Amniotic epithelial cell (primary cell): ENCODE measurements around the gene ARL14.

Experiments
- DNase-seq: peaks from one replicate; pipeline ENCODE4 v3.0.0-alpha.2; 2010; ENCODE audit warnings: low read depth

ARL14 gene

GRCh38 chr3:160676547-160677303 is at the start of gene ARL14:
ARL14 (plus strand) TSS chr3:160677160; CDS start chr3:160677347, 187 bp downstream.
- DNase-seq = peak; percentile 71

- peak; percentile 81 for DNase-seq
These were observed 47.5 kb upstream of the ARL14 start for GRCh38 chr3:160629491-160629890.

GRCh38 chr3:160633361-160634083 is 43.4 kb upstream of the ARL14 start:
- DNase-seq = no peak

- DNase-seq = no peak
These were observed 41.7 kb upstream of the ARL14 start for GRCh38 chr3:160635213-160635612.

- DNase-seq = no peak
These were observed 39.9 kb upstream of the ARL14 start for GRCh38 chr3:160637086-160637485.

- no peak for DNase-seq
These were observed 38.8 kb upstream of the ARL14 start for GRCh38 chr3:160638184-160638583.

- DNase-seq = peak; percentile 60
These were observed 35.2 kb upstream of the ARL14 start for GRCh38 chr3:160641665-160642309.

- no peak for DNase-seq
These were observed 33.0 kb upstream of the ARL14 start for GRCh38 chr3:160643994-160644393.

- no peak for DNase-seq
These were observed 32.5 kb upstream of the ARL14 start for GRCh38 chr3:160644491-160644890.

- no peak for DNase-seq
These were observed 28.3 kb upstream of the ARL14 start for GRCh38 chr3:160648701-160649100.

- DNase-seq = no peak
These were observed 27.4 kb upstream of the ARL14 start for GRCh38 chr3:160649596-160649995.

GRCh38 chr3:160653512-160653911 is 23.4 kb upstream of the ARL14 start:
- DNase-seq = no peak

- DNase-seq = no peak
These were observed 16.1 kb upstream of the ARL14 start for GRCh38 chr3:160660902-160661301.

GRCh38 chr3:160661660-160662059 is 15.3 kb upstream of the ARL14 start:
- no peak for DNase-seq

- no peak for DNase-seq
These were observed 11.7 kb upstream of the ARL14 start for GRCh38 chr3:160665231-160665630.

GRCh38 chr3:160665784-160666526 is 11.0 kb upstream of the ARL14 start:
- DNase-seq = peak; percentile 95

- DNase-seq = peak; percentile 46
These were observed 9.5 kb upstream of the ARL14 start for GRCh38 chr3:160667452-160667851.

GRCh38 chr3:160668454-160668853 is 8.5 kb upstream of the ARL14 start:
- no peak for DNase-seq

GRCh38 chr3:160671231-160671630 is 5.7 kb upstream of the ARL14 start:
- DNase-seq = no peak

- no peak for DNase-seq
These were observed 5.0 kb upstream of the ARL14 start for GRCh38 chr3:160671995-160672394.

- DNase-seq = no peak
These were observed 3.8 kb upstream of the ARL14 start for GRCh38 chr3:160673188-160673587.

- DNase-seq = no peak
These were observed 1.3 kb upstream of the ARL14 start for GRCh38 chr3:160675566-160676124.
